GM12872 (cell line): Measurements from ENCODE around the gene TWNK.

Experiments
- CTCF ChIP-seq: IDR thresholded peaks from 3 replicates; pipeline ENCODE4 v1.5.1; 2011; ENCODE audit warnings: low read depth, mild to moderate bottlenecking, low read length, moderate library complexity; ENCODE audit not compliant: insufficient read depth

Gene TWNK

GRCh38 chr10:100982916-100983830 is 4.2 kb upstream of the TWNK start:
- TF ChIP-seq CTCF = no peak

GRCh38 chr10:100983868-100984671 is 3.3 kb upstream of the TWNK start:
- TF ChIP-seq CTCF = no peak

GRCh38 chr10:100984672-100985177 is 2.6 kb upstream of the TWNK start:
- no peak for TF ChIP-seq CTCF

GRCh38 chr10:100985336-100985735 is 2.0 kb upstream of the TWNK start:
- no peak for TF ChIP-seq CTCF

GRCh38 chr10:100986623-100986951 is 756 bp upstream of the TWNK start:
- TF ChIP-seq CTCF = no peak

GRCh38 chr10:100987685-100988049 is 324 bp downstream of the TWNK start:
- no peak for TF ChIP-seq CTCF

- no peak for TF ChIP-seq CTCF
These were observed 823 bp downstream of the TWNK start for GRCh38 chr10:100988166-100988565.
